Measurements from ENCODE around the gene RPL13A.
A peak's percentile ranks its signal among the peaks of the same experiment; 100 is the strongest.
"Not testable (repeated sequence)": the region's sequence is repeated elsewhere in the genome, so short reads cannot be mapped to it uniquely, and the experiment has no call there.

The RPL13A gene

GRCh38 chr19:49458567-49458903 is 28.9 kb upstream of the RPL13A start:
- DNase-seq, result no peak

GRCh38 chr19:49459388-49459787 is 28.0 kb upstream of the RPL13A start:
- no peak for DNase-seq

GRCh38 chr19:49461130-49461529 is 26.3 kb upstream of the RPL13A start:
- DNase-seq, result not testable (repeated sequence)

GRCh38 chr19:49461656-49462055 is 25.8 kb upstream of the RPL13A start:
- no peak for DNase-seq

- no peak for DNase-seq
Observed at GRCh38 chr19:49462492-49462891, 24.9 kb upstream of the RPL13A start.

GRCh38 chr19:49463960-49464740 is 23.3 kb upstream of the RPL13A start:
- DNase-seq, result no peak

GRCh38 chr19:49465371-49465770 is 22.0 kb upstream of the RPL13A start:
- no peak for DNase-seq

GRCh38 chr19:49468199-49468598 is 19.2 kb upstream of the RPL13A start:
- no peak for DNase-seq

GRCh38 chr19:49468746-49469447 is 18.5 kb upstream of the RPL13A start:
- DNase-seq, result peak; percentile 93

GRCh38 chr19:49469828-49470614 is 17.4 kb upstream of the RPL13A start:
- DNase-seq, result peak; percentile 83

- DNase-seq, result no peak
Observed at GRCh38 chr19:49470615-49470978, 16.8 kb upstream of the RPL13A start.

- no peak for DNase-seq
Observed at GRCh38 chr19:49472936-49473335, 14.5 kb upstream of the RPL13A start.

GRCh38 chr19:49473501-49473867 is 13.9 kb upstream of the RPL13A start:
- DNase-seq, result not testable (repeated sequence)

- DNase-seq, result peak; percentile 97
Observed at GRCh38 chr19:49473868-49474541, 13.4 kb upstream of the RPL13A start, which contains the start of gene FLT3LG. TSS of gene FLT3LG (plus strand) at chr19:49474215. CDS start at chr19:49474640, 425 bp downstream.

GRCh38 chr19:49474542-49474924 is 12.9 kb upstream of the RPL13A start:
- DNase-seq, result no peak

GRCh38 chr19:49475191-49475917 is 12.1 kb upstream of the RPL13A start:
- peak; percentile 37 for DNase-seq

GRCh38 chr19:49475995-49476880 is 11.2 kb upstream of the RPL13A start:
- peak; percentile 79 for DNase-seq

GRCh38 chr19:49479975-49480628 is 7.3 kb upstream of the RPL13A start:
- DNase-seq, result no peak

GRCh38 chr19:49481020-49481683 is 6.3 kb upstream of the RPL13A start:
- DNase-seq, result no peak

- no peak for DNase-seq
Observed at GRCh38 chr19:49486232-49486631, 1.2 kb upstream of the RPL13A start.

Data from CD4-positive, alpha-beta T cell treated with Interleukin-6 for 4 hours (primary cell).